ENCODE data around the gene ACER2.
"Not testable (repeated sequence)": the region's sequence is repeated elsewhere in the genome, so short reads cannot be mapped to it uniquely, and the experiment has no call there.

DNA sequence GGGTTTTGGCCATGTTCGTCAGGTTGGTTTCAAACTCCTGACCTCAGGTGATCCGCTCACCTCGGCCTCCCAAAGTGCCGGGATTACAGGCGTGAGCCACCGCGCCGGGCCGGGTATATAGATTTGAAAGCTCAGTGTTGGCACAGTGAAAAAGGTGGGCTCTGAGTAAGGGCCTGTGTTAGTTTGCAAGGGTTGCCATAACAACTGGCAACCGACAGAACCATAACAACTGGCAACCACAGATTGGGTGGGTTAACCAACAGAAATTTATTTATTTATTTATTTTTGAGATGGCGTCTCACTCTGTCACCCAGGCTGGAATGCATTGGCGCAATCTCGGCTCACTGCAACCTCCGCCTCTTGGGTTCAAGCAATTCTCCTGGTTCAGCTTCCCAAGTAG, 23.6 kb upstream of the ACER2 start:
- TF ChIP-seq, protein P1, sequence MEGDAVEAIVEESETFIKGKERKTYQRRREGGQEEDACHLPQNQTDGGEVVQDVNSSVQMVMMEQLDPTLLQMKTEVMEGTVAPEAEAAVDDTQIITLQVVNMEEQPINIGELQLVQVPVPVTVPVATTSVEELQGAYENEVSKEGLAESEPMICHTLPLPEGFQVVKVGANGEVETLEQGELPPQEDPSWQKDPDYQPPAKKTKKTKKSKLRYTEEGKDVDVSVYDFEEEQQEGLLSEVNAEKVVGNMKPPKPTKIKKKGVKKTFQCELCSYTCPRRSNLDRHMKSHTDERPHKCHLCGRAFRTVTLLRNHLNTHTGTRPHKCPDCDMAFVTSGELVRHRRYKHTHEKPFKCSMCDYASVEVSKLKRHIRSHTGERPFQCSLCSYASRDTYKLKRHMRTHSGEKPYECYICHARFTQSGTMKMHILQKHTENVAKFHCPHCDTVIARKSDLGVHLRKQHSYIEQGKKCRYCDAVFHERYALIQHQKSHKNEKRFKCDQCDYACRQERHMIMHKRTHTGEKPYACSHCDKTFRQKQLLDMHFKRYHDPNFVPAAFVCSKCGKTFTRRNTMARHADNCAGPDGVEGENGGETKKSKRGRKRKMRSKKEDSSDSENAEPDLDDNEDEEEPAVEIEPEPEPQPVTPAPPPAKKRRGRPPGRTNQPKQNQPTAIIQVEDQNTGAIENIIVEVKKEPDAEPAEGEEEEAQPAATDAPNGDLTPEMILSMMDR (IDR thresholded peaks at IDR 0.05) = not testable (repeated sequence)
- TF ChIP-seq, protein P2, sequence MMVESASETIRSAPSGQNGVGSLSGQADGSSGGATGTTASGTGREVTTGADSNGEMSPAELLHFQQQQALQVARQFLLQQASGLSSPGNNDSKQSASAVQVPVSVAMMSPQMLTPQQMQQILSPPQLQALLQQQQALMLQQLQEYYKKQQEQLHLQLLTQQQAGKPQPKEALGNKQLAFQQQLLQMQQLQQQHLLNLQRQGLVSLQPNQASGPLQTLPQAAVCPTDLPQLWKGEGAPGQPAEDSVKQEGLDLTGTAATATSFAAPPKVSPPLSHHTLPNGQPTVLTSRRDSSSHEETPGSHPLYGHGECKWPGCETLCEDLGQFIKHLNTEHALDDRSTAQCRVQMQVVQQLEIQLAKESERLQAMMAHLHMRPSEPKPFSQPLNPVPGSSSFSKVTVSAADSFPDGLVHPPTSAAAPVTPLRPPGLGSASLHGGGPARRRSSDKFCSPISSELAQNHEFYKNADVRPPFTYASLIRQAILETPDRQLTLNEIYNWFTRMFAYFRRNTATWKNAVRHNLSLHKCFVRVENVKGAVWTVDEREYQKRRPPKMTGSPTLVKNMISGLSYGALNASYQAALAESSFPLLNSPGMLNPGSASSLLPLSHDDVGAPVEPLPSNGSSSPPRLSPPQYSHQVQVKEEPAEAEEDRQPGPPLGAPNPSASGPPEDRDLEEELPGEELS (CRISPR knock-in tag; IDR thresholded peaks at IDR 0.05) = not testable (repeated sequence)
- TF ChIP-seq, protein P3, sequence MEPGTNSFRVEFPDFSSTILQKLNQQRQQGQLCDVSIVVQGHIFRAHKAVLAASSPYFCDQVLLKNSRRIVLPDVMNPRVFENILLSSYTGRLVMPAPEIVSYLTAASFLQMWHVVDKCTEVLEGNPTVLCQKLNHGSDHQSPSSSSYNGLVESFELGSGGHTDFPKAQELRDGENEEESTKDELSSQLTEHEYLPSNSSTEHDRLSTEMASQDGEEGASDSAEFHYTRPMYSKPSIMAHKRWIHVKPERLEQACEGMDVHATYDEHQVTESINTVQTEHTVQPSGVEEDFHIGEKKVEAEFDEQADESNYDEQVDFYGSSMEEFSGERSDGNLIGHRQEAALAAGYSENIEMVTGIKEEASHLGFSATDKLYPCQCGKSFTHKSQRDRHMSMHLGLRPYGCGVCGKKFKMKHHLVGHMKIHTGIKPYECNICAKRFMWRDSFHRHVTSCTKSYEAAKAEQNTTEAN (CRISPR knock-in tag; IDR thresholded peaks at IDR 0.05) = not testable (repeated sequence)
- TF ChIP-seq JUN (CRISPR knock-in tag; IDR thresholded peaks at IDR 0.05) = not testable (repeated sequence)
- TF ChIP-seq, protein P4, sequence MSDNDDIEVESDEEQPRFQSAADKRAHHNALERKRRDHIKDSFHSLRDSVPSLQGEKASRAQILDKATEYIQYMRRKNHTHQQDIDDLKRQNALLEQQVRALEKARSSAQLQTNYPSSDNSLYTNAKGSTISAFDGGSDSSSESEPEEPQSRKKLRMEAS (CRISPR knock-in tag; IDR thresholded peaks at IDR 0.05) = not testable (repeated sequence)
